Central memory CD4-positive, alpha-beta T cell (primary cell): Measurements from ENCODE around the gene ASTN2.

Experiments used
- DNase-seq: peaks from one replicate; pipeline ENCODE4 v3.0.0; 2022

The ASTN2 gene

DNA sequence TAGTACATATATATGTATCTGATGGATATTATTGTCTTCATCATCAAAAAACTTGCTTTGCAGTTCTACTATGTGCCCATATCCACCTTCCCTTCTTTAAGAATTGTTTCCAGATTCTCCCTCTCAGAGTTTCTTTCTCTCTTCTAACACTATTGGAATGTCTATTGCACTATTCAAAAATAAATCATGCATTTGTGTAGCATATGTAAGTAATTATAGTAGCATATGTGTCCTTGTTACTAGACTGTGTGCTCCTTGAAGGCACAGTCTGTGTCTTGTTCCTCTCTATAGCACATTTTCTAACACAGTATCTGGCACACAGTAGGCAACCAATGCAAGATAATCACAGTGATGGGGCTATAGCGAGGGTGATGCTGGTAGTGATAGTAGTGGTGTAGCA, 771.2 kb downstream of the ASTN2 start:
- no peak for DNase-seq

DNA sequence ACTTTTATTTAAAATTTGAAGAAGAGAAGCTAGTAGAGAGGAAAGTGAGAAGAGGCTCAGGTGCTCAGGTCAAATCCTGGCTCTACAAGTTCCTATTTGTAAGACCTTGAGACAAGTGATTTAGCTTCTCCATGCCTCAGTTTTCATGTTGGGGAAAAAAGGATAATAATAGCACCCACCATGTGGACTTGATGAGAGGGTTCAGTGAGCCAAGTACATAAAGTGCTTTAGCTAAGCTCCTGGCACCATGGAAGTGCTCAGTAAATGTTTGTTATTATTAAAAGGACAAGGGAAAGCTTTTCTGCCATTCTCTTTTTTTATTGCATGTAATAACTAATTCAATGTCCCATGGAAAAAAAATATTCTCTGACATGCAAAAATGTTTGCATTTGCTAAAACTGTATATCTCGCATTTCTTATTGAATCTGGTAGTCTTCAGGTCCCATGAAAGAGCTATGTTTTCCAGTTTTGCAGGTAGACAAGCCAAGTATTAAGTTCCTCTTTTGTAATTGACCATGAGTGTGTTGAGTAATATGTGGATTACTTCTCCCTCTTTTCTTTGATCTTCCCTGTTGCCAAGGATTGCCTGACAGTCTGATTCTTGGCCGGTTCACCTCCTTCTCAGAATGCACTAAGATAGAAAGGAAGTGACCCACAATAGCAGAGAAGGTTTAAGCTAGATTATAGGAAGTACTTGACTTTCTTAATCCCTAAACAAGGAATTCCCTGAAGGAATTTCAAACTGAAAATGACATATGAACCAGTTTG, 773.4 kb downstream of the ASTN2 start:
- no peak for DNase-seq

DNA sequence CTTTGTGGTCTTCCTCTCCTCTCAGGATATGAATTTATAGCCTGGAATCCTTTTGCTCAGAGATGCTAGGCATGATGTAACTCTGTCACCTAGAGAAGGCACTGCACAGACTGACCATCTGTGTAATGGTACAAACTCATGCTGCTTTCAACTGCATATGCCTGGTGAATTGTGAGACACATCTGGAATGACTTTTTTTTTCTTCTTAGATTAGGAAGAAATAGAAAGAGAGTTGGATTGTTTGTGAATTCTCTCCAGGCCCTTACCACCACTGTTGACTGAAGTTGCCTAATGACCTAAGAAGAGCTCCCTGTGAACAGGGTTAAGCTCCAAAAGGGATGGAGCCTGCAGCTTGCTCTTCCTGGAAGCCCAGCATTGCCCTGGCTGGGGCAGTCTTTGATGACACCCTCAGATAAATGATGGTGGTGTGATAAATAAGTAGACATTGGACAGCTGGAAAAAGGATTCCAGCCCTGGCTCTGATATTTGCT, 775.6 kb downstream of the ASTN2 start:
- DNase-seq = no peak

DNA sequence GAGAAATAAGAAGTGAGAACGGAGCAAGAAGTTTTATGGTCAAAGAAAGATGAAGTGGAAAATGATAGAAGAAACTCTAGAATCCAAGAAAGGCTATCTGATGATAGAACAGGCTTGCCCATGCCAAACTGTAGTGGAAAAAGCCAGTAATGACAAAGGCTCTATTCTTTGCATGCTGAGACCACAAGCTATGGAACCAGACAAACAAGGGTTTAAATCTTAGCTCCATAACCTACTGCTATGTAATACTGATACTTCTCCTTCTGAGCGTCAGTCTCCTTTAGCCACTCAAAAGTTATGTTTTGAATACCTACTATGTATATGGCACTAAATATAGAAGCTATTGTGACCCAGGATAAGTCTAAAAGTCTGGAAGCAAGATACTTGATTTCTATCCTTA, 778.9 kb downstream of the ASTN2 start:
- DNase-seq = no peak

DNA sequence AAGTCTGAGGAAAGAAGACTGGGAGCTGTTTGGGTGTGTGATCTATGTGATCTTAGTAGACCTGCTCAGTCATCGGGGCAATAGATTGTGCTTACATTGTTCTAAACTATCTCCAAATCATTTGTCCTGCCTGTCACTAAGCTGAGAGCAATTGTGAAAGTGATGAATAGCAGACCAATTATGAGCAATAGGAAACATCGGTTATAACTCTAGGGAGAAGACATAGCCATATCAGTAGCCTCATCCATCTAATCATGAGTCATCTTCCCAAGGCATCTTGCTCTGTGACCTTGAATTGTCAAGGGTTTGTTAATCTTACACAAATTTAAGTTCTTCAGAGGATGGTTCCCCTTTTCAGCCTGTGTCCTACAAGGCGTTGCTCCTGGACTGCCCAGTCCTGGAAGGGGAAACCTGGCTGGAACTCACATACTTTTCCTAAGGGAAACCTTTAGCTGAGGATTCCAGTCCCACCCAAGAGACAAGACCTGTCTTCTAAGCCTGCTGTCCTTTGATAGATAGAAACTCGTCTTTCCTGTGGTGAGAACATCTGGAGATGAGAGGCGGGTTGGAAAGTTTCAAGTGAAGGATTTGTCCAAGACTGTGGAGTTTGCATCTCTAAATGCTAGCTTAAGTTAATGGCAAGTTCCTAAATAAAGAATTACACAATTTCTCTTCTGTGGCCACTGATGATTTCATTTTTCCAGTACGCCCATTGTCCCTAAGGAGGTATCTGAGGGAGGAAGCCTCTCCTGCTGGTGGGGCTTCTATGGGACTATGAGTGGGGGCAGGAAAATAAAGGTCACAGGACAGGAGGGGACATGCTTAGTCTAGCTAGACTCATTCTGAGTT, 781.6 kb downstream of the ASTN2 start:
- no peak for DNase-seq

DNA sequence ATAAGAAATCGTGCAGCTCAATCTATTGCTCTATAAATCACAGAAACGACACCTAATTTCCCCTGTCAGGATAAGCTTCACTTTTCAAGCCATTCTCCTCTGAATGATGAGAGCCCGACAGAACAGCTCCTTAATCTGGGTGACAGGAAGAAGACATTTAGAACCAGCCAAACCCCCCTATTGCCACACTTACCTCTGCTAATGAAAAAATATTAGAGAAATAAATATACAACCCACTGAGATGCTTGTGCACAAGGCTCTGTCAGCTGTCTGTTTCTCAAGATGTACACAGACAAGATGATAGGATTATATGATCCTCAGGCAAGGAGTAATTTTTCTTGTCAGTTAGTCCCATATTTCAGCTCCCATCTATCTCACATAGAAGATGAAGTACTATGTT, 785.2 kb downstream of the ASTN2 start:
- no peak for DNase-seq

DNA sequence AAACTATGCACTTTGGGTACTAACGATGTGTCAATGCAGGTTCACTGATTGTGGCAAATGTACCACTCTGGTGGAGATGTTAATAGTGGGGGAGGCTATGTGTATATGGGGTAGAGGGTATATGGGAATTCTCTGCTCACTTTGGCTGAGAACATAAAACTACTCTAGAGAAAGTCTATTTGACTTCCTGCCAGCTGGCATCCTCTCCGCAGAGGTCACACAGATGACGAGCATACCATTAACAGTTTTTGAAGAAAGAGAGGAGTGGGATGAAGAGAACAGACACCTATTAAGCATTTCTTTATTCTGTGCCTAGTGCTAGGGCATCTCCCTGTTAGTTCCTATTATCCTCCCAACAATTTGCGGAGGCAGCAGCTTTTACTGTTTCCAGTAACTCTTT, 786.1 kb downstream of the ASTN2 start:
- DNase-seq = no peak

DNA sequence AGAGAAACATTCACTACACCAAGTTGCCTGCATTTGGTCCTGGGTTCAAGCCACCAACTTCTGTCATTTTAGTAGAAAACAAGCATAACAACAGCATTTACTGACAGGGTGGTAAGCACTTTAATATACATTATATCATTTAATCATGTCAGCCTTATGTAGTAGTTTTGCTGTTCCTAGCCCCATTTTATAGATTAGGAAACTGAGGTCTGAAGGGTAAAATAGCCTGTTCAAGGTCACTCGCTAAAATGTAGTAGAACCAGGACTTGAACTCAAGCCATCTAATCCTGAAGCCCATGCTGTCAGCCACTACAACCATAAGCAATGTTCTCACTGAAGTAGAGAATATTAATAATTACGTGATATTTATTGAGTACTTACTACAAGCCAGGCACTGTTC, 787.4 kb downstream of the ASTN2 start:
- DNase-seq = no peak

DNA sequence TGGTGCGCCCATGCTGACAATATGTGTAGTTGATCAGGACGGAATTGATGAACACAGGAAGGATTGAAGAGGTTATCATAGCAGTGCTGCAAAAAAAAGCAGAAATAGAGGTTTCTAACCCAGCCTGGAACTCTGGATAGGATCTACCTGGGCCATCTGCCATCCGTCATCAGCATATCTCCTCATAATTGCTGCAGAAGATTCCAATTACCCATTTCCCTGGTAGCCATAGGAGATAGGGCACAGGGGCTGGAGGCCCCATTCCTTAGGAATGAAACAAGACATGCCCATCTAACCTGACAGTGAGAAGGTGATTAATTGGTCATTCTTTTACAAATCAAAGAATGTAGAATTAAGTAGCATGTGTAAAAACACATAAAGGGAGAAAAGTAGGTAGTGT, 788.1 kb downstream of the ASTN2 start:
- DNase-seq = no peak

DNA sequence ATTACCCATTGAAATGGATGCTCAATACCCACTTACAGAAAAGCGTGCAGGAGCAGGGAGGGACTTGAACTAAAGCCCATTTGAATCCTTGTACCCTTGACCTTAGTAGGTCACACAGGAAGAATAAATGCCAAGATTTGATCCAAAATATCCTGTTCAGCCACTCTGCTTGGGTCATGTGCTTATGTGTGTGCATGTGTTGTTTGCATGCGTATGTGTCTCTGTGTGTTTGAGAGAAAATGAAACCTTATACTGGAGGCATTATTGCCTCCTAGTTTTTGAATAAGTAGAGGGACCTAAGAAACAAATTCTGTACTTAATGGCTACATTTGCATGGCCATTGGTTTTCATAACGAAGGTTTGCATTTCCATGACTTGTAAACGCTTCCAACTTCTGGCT, 791.1 kb downstream of the ASTN2 start:
- no peak for DNase-seq

DNA sequence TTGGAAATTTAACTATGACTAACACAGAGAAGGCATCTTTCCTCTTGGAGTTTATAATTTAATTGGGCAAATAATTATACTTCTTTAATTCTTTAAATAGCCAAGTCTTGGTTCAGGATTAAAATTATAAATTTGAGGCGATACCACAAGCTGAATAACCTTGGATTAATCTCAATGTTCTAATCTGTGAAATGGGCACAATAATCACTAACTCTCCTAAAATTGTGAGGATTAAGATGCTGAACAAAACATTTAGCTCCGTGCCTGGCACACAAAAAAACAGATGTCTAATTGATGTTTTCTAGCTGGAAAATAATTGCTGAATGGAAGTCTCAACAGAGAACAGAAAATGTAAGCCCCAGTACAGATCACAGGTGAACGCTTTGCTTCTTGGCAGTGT, 797.5 kb downstream of the ASTN2 start:
- no peak for DNase-seq

DNA sequence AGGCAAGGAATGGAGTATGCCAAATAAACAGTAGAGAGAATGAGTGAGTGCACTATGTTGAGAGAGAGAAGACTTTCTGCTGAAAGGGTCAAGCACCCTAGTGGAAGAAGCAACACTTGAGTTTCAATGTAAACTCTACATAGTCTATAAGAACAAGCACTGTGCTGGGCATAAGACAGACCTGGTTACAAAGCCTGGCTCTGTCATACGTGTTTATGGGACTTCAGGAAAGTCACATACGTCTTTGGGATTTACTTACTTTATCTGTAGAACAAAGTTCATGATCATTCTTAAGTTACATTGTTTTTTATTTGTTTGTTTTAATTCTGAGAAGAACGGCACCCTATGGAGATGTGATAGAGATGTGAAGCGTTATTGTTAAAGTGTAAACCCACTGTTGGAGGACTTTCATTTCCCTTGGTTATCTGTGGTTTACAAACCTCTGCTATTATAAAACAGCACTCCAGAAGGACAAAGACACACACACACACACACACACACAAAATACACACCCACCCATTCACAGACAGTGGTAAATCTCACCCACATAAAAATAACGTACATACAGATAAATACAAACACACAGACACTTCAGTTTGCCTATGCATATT, 798.4 kb downstream of the ASTN2 start:
- DNase-seq = no peak

DNA sequence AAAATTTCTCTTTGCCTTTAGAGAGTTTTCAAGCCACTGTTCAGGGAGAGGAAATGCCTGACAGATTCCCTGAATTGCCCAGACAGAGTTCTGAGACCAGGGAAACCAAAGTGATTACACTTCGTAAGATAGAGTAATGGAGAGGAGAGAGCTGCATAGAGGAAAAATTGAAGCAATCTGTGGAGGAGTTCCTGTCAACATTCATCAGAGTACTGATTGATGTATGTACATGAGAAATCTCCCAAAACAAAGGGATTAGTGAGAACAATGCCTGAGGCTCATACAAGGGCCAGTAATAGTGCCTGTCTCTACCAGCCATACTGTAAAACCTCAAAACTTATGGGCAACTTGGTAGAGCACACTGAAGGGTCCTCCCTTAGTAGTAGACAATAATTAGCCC, 806.8 kb downstream of the ASTN2 start:
- DNase-seq = no peak

DNA sequence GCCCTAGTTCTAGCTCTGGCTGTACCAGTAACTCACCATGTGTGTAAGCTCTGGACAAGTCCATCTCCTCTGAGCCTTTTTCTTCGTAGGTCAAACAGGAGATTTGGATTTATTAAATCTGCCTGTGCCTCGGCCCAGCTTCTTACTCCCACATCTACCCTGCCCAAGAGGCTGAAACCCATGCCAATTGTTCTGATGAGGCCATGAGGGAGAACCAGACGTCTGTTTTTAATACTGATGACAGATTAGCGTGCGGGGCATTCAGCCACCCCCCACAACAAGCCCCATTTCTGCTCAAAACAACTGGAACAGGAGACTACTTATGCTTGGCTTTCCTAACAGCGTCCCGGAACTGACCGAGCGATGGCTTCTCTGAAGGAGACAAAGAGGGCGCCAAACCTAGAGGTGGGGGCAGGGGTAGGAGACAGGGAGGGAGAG, 808.9 kb downstream of the ASTN2 start:
- no peak for DNase-seq

DNA sequence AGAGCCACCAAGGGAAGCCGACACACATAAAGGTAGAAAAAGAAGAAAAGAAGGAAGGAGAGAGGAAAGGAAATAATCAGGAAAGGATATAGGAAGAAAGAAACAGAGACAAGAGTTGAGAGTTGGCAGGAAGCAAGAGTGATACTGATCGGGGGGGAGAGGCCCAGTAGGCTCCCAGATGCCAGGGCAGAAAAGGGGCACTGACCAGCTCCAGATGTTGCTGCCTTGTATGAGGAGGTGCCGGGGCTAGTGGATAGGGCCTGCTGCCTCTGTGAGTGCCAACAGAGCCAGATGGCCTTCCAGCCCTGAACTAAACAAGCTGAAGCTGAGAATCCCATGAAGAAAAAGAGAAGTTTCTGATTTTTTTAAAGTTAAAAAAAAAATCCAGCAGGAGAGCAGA, 809.8 kb downstream of the ASTN2 start:
- DNase-seq = no peak

DNA sequence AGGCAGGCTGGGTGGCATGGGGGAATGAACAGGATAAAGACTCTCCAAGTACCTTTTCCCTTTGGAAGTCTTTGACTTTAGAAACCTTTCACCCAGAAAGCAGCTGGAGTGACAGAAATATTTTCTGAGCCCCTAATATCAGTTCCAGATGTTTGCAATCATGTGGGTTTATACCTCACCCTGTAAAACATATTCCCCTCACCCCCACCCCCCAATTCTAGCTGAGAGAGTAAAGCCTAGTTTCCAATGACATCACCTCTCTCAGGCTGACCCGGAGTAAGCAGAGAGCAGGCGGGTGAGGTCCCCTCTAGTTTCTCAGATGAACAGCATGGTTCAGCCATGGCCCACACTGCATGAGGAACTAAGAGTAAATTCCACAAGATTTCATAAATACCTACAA, 810.6 kb downstream of the ASTN2 start:
- DNase-seq = no peak

DNA sequence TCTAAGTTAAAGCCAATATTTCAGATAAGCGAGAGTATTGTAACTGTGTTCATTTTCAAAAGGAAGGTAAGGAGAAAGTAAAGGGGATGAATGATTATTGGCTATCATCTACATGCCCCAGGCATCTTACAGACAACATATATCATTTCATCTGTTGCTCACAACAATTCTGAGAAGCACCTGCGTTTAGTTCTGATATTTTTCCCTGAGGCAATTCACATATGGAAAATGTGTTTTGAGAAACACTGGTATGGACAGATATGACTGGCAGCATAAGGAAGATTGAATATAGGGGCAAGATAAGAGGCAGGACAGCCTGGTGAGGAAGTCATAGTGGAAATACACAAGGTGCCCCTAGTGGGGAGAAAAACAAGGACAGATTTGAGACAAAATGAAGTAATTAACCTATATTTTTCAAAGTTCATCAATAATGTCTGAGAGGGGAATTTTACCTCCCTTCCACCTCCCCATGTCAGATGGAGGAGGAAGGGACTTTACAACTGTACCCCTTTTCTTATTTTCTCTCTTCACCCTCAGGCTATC, 815.4 kb downstream of the ASTN2 start:
- DNase-seq = no peak

DNA sequence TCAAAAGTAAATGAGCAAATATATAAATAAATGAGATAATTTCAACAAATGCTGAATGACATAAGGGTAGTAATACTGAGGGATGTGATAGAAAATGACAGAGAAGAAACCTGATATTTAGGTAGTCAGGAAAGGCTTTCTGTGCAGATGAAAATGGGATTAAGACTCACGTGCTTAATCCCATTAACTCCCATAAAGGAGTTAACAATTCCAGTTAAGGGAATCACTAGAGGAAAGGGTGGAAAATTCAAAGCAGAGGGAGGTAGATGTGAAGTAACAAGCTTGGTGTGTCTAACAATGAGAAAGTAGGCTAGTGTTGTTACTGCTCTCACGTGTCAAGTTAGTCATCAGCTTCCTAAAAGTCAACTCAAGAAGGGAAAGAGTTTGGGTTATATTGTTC, 818.2 kb downstream of the ASTN2 start:
- DNase-seq = no peak

DNA sequence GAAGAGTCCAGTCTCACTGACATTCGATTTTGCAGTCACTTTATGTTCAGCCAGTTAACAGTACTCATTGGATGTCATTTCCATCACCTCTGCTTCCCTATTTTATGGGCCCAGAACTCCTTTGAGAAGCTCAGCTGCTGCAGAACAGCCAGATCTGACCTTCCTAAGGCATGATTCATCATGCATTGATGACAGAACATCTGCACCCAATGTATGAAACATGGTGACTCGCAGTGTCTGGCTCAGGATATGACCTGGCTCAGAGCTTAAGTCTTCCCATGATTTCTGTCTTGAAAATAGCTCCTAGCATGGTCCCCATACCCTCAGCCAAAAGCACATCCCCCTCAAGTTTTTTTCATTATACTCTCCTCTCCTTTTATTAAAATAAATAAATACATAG, 820.3 kb downstream of the ASTN2 start:
- no peak for DNase-seq

DNA sequence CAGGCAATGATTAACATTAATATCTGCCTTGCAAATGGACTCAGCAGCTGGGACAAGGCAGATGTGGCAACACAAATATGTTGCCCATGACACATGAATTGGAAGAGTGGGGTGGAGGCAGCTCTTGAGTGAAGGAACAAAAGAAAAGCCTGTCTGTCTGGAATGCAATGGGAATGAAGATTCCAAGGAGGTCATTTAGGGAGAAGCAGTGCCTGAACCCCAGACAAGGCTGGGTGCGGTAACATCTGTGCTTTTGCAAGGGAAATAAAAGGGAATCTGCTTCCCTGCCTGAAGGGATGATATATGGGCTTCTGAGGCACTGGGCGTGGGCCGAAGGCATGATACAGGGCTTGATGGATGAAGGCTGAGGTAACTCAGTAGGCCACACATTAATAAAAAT, 821.9 kb downstream of the ASTN2 start:
- DNase-seq = no peak

DNA sequence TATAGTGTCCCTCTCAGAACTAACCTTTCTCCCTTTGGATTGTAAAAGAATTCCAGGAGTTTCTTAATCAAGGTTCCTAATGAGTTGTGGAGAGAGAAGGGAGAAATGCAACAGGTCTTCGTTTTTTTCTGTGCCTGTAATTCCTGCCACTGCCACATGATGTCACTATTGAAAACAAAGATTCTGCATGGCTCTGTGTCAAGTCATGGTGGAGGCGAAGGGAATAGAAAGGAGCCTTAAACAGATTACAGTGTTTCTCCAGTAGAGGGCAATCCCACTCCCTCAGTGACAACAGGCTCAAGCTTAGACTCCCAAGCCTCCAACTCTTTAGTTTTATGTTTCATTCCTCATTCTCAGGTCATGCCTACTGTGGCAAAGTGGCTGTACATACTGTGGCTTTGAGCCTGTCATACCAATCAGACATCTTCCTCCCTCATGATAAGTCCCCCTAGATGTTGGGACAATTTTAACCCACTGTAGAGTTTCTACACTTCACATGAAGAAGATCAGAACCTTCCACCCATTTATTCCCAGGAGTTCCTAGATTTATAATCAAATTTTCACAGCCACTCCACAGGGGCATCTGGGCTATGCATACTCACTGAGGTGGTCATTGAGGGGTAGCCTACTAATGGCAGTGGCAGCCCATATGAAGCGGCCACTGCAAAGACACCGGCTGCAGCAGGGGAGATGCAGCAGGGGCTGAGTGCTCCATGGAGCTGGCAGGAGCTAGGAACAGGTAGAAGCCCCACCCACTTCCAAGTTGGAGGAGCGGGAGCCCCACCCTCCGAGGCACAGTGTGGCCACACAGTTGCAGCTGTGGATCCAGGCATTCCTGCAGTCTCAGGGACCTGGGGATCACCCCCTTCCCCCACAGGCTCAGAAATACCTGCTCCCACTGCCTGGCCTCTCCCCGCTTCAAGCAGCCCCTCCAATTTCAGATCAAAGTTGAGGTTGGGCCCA, 825.2 kb downstream of the ASTN2 start:
- DNase-seq = no peak

DNA sequence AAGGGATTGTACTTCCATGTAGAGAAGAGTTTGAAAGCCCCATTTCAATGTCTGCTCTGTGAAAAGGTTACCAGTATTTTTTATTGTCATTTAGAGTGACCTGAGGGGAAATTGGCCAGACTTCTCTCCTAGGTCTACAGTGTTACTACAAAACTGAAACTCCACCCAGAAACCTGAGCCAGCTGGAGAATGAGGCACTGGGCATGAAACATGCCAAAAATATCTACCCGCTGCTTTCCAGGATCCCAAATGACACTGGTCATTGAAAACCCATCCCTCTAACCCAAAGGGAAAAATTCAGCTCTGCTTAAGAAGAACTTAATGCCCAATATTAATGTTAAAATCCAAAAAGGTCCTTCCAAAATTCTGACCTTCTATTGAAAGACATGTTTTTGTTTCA, 826.9 kb downstream of the ASTN2 start:
- no peak for DNase-seq
